ENCODE data around the gene ST8SIA3.
"Not testable (repeated sequence)": the region's sequence is repeated elsewhere in the genome, so short reads cannot be mapped to it uniquely, and the experiment has no call there.

The ST8SIA3 gene

GRCh38 chr18:57366528-57367081 is 14.2 kb downstream of the ST8SIA3 start:
- Histone ChIP-seq H3K4me3 (replicated peaks; ENCODE audit: low read depth, low read length) (no peak overlapping the region), H3K36me3 (ENCODE audit: control insufficient read depth, insufficient read depth, low read length) (no peaks in the 10 kb centered on the region), H3K27me3 (replicated peaks; ENCODE audit: control insufficient read depth, insufficient read depth, low read length) (no peaks in the 10 kb centered on the region)
- TF ChIP-seq, protein P1, sequence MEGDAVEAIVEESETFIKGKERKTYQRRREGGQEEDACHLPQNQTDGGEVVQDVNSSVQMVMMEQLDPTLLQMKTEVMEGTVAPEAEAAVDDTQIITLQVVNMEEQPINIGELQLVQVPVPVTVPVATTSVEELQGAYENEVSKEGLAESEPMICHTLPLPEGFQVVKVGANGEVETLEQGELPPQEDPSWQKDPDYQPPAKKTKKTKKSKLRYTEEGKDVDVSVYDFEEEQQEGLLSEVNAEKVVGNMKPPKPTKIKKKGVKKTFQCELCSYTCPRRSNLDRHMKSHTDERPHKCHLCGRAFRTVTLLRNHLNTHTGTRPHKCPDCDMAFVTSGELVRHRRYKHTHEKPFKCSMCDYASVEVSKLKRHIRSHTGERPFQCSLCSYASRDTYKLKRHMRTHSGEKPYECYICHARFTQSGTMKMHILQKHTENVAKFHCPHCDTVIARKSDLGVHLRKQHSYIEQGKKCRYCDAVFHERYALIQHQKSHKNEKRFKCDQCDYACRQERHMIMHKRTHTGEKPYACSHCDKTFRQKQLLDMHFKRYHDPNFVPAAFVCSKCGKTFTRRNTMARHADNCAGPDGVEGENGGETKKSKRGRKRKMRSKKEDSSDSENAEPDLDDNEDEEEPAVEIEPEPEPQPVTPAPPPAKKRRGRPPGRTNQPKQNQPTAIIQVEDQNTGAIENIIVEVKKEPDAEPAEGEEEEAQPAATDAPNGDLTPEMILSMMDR (IDR thresholded peaks at IDR 0.05; ENCODE audit: insufficient read depth, low read length, poor library complexity, severe bottlenecking), result no peak
- DNase-seq (ENCODE audit: extremely low read depth, insufficient read length), result no peak

GRCh38 chr18:57372444-57372843 is 20.1 kb downstream of the ST8SIA3 start:
- Histone ChIP-seq H3K27me3 (replicated peaks; ENCODE audit: control insufficient read depth, insufficient read depth, low read length) (no peaks in the 10 kb centered on the region), H3K36me3 (ENCODE audit: control insufficient read depth, insufficient read depth, low read length) (no peaks in the 10 kb centered on the region), H3K4me3 (replicated peaks; ENCODE audit: low read depth, low read length) (no peak overlapping the region)
- DNase-seq (ENCODE audit: extremely low read depth, insufficient read length), result no peak
- TF ChIP-seq, protein P1 (IDR thresholded peaks at IDR 0.05; ENCODE audit: insufficient read depth, low read length, poor library complexity, severe bottlenecking), result no peak

GRCh38 chr18:57373017-57373416 is 20.7 kb downstream of the ST8SIA3 start:
- no peaks in the 10 kb centered on the region for H3K27me3 ChIP-seq (replicated peaks; ENCODE audit: control insufficient read depth, insufficient read depth, low read length)

GRCh38 chr18:57376503-57376902 is 24.1 kb downstream of the ST8SIA3 start:
- Histone ChIP-seq H3K36me3 (ENCODE audit: control insufficient read depth, insufficient read depth, low read length) (no peaks in the 10 kb centered on the region), H3K4me3 (replicated peaks; ENCODE audit: low read depth, low read length) (no peak overlapping the region), H3K27me3 (replicated peaks; ENCODE audit: control insufficient read depth, insufficient read depth, low read length) (no peaks in the 10 kb centered on the region)
- TF ChIP-seq, protein P1 (IDR thresholded peaks at IDR 0.05; ENCODE audit: insufficient read depth, low read length, poor library complexity, severe bottlenecking), result no peak
- no peak for DNase-seq (ENCODE audit: extremely low read depth, insufficient read length)

More at GRCh38 chr18:57373017-57373416, 20.7 kb downstream of the ST8SIA3 start:
- DNase-seq (ENCODE audit: extremely low read depth, insufficient read length), result no peak
- Histone ChIP-seq H3K4me3 (replicated peaks; ENCODE audit: low read depth, low read length) (no peak overlapping the region), H3K36me3 (ENCODE audit: control insufficient read depth, insufficient read depth, low read length) (no peaks in the 10 kb centered on the region)
- TF ChIP-seq, protein P1 (IDR thresholded peaks at IDR 0.05; ENCODE audit: insufficient read depth, low read length, poor library complexity, severe bottlenecking), result no peak

- Histone ChIP-seq H3K27me3 (replicated peaks; ENCODE audit: control insufficient read depth, insufficient read depth, low read length) (no peaks in the 10 kb centered on the region), H3K36me3 (ENCODE audit: control insufficient read depth, insufficient read depth, low read length) (no peaks in the 10 kb centered on the region), H3K4me3 (replicated peaks; ENCODE audit: low read depth, low read length) (no peak overlapping the region)
- no peak for DNase-seq (ENCODE audit: extremely low read depth, insufficient read length)
- TF ChIP-seq, protein P1 (IDR thresholded peaks at IDR 0.05; ENCODE audit: insufficient read depth, low read length, poor library complexity, severe bottlenecking), result no peak
These were observed 36.9 kb downstream of the ST8SIA3 start for GRCh38 chr18:57389271-57389670.

GRCh38 chr18:57390044-57390443 is 37.7 kb downstream of the ST8SIA3 start:
- Histone ChIP-seq H3K4me3 (replicated peaks; ENCODE audit: low read depth, low read length) (no peak overlapping the region), H3K27me3 (replicated peaks; ENCODE audit: control insufficient read depth, insufficient read depth, low read length) (no peaks in the 10 kb centered on the region), H3K36me3 (ENCODE audit: control insufficient read depth, insufficient read depth, low read length) (no peaks in the 10 kb centered on the region)
- no peak for DNase-seq (ENCODE audit: extremely low read depth, insufficient read length)
- TF ChIP-seq, protein P1 (IDR thresholded peaks at IDR 0.05; ENCODE audit: insufficient read depth, low read length, poor library complexity, severe bottlenecking), result no peak

DNA sequence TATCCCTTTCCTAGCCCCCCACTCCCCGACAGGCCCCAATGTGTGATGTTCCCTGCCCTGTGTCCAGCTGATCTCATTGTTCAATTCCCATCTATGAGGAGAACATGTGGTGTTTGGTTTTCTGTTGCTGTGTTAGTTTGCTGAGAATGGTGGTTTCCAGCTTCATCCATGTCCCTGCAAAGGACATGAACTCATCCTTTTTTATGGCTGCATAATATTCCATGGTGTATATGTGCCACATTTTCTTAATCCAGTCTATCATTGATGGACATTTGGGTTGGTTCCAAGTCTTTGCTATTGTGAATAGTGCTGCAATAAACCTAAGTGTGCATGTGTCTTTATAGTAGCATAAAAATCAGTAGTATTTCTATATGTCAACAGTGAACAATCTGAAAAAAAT is 42.4 kb downstream of the ST8SIA3 start:
- H3K27me3 ChIP-seq (replicated peaks; ENCODE audit: control insufficient read depth, insufficient read depth, low read length); DNase-seq (ENCODE audit: extremely low read depth, insufficient read length); H3K4me3 ChIP-seq (replicated peaks; ENCODE audit: low read depth, low read length); H3K36me3 ChIP-seq (ENCODE audit: control insufficient read depth, insufficient read depth, low read length): not testable (repeated sequence)

DNA sequence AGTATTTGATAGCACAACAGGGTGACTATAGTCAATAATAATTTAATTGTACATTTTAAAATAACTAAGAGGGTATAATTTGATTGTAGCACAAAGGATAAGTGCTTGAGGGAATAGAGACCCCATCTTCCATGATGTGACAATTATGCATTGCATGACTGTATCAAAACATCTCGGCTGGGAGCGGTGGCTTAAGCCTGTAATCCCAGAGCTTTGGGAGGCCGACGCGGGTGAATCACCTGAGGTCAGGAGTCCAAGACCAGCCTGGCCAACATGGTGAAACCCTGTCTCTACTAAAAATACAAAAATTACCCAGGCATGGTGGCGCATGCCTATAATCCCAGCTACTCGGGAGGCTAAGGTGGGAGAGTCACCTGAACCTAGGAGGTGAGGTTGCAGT is 44.5 kb downstream of the ST8SIA3 start:
- H3K27me3 ChIP-seq (replicated peaks; ENCODE audit: control insufficient read depth, insufficient read depth, low read length); H3K4me3 ChIP-seq (replicated peaks; ENCODE audit: low read depth, low read length); DNase-seq (ENCODE audit: extremely low read depth, insufficient read length); H3K36me3 ChIP-seq (ENCODE audit: control insufficient read depth, insufficient read depth, low read length): not testable (repeated sequence)

Measured in GM06990 (cell line).